ENCODE data around the gene HYI. TPM values are rescaled to one million over a fixed set of nuclear protein-coding genes. Genes with fewer than 3 reads are reported as not detected.

The HYI gene
- total and polyA plus RNA-seq, 7 donors = 40.4 to 104 (median 72.8) TPM

DNA sequence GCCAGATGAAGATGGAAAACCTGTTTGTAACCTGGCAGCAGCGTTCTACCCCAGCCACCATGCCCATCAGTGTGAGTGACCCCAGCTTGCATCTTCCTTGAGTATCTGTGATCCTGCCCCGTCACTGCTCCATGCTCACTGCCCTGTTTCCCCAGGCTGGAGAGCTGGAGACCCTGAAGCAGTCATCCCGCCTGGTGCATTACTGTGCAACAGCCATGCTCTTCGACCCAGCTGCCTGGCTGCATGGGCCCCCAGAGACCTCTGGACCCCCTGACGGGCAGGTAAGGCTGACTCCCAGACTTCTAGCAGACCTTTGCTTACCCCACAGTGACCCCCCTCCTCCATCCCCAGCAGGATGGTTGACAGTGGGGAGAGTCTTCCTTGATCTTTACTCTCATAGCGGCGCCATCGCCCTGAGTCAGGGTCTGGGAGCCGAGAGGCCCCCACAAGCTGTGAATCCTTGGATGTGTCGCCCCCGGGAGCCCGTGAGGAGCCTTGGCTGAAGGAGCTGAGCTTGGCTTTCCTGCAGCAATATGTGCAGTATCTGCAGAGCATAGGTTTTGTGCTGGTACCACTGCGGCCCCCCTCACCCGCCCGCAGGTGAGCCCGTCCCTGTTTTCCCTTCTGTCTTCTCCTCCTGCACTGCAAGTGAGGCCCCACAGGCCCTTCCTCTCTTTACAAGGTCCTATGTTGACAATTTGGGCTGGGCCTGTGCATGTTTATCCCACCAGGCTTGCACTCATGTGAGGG lies 10.4 kb downstream of the HYI start:
- TF ChIP-seq EP300 (IDR thresholded peaks at IDR 0.05) = no peak
- TF ChIP-seq, protein P1, sequence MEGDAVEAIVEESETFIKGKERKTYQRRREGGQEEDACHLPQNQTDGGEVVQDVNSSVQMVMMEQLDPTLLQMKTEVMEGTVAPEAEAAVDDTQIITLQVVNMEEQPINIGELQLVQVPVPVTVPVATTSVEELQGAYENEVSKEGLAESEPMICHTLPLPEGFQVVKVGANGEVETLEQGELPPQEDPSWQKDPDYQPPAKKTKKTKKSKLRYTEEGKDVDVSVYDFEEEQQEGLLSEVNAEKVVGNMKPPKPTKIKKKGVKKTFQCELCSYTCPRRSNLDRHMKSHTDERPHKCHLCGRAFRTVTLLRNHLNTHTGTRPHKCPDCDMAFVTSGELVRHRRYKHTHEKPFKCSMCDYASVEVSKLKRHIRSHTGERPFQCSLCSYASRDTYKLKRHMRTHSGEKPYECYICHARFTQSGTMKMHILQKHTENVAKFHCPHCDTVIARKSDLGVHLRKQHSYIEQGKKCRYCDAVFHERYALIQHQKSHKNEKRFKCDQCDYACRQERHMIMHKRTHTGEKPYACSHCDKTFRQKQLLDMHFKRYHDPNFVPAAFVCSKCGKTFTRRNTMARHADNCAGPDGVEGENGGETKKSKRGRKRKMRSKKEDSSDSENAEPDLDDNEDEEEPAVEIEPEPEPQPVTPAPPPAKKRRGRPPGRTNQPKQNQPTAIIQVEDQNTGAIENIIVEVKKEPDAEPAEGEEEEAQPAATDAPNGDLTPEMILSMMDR (IDR thresholded peaks at IDR 0.05) = no peak
- no peak for TF ChIP-seq POLR2AphosphoS5 (IDR thresholded peaks at IDR 0.05)
- no peak for TF ChIP-seq POLR2A (IDR thresholded peaks at IDR 0.05)
- H3K36me3 ChIP-seq = peaks cover 56 to 100% (median 69%) of the 10 kb centered on the region in 4 donors
- no peak overlapping the region for H3K4me3 ChIP-seq
- no peak overlapping the region for H3K27ac ChIP-seq
- 94 to 95% methylated on average over 16 of the region's 16 CpGs for WGBS, 2 donors
- no peaks in the 10 kb centered on the region for H3K4me1 ChIP-seq
- H3K9me3 ChIP-seq = no peaks in the 10 kb centered on the region
- intact Hi-C loops (cut with DNase I) = no loop called here
- peak; percentile 54 for DNase-seq
- no peaks in the 10 kb centered on the region for H3K27me3 ChIP-seq

DNA sequence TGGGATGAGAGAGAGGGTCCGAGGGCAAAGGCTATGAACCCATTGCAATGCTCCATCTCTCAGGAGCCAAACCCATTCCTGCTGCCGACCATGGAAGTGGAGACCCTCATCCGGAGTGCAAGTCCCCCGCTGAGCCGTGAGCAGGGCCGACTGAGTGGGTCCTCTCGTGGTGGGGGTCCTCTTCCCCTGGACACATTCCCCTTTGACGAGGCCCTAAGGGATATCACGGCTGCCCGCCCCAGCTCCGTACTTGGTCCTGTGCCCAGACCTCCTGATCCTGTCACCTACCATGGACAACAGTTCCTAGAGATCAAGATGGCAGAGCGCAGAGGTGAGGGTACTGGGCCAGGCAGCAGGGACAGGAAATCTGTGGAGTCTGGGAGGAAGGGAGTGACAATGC lies 11.0 kb downstream of the HYI start:
- no peaks in the 10 kb centered on the region for H3K9me3 ChIP-seq
- no peaks in the 10 kb centered on the region for H3K4me1 ChIP-seq
- H3K4me3 ChIP-seq = no peak overlapping the region
- DNase-seq = peak; percentile 59
- H3K27me3 ChIP-seq = no peaks in the 10 kb centered on the region
- WGBS, 2 donors = 93 to 95% methylated on average over 12 of the region's 12 CpGs
- intact Hi-C loops (cut with DNase I) = no loop called here
- TF ChIP-seq POLR2A (IDR thresholded peaks at IDR 0.05) (no peak), POLR2AphosphoS5 (IDR thresholded peaks at IDR 0.05) (no peak), EP300 (IDR thresholded peaks at IDR 0.05) (no peak)
- TF ChIP-seq, protein P1 (IDR thresholded peaks at IDR 0.05) = no peak
- H3K36me3 ChIP-seq = peaks cover 49 to 98% (median 63%) of the 10 kb centered on the region in 4 donors
- H3K27ac ChIP-seq = no peak overlapping the region

DNA sequence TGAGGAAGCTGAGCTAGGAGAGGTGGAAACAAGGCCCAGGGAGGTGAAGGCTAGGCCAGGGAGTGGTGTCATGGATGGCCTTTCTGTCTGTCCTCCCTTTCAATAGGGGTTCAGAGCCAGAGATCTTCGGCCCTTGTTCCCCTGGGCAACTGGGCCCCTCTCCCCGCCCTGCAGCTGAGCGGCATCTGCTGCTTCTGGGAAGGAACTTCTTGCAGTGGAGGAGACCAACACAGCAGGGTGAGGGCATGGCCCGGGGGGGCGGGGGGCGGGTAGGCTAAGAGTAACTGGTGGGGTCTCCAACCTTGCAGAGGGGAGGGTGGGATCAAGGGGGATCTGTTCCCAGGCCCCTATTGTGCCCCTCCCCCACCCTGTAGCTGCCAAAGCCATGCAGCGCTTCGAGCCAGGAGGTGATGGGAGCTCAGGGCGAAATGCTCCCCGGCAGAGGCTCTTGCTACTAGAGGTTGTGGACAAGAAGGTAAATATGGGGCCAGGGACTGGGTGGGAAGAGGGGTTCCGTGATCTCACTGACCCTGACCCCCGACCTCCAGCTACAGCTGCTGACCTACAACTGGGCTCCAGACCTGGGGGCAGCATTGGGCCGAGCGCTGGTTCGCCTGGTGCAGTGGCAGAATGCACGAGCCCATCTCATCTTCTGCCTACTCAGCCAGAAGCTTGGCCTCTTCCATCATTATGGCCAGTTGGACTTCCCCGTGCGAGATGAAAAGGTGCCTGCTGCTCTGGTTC lies 11.7 kb downstream of the HYI start:
- intact Hi-C loops (cut with DNase I) = no loop called here
- no peak for TF ChIP-seq POLR2A (IDR thresholded peaks at IDR 0.05)
- TF ChIP-seq, protein P1 (IDR thresholded peaks at IDR 0.05) = no peak
- no peak for TF ChIP-seq EP300 (IDR thresholded peaks at IDR 0.05)
- TF ChIP-seq POLR2AphosphoS5 (IDR thresholded peaks at IDR 0.05) = no peak
- no peaks in the 10 kb centered on the region for H3K27me3 ChIP-seq
- no peaks in the 10 kb centered on the region for H3K4me1 ChIP-seq
- no peak overlapping the region for H3K4me3 ChIP-seq
- H3K36me3 ChIP-seq = peaks cover 43 to 98% (median 56%) of the 10 kb centered on the region in 4 donors
- H3K9me3 ChIP-seq = no peaks in the 10 kb centered on the region
- no peak overlapping the region for H3K27ac ChIP-seq
- WGBS, 2 donors = 94% methylated on average over 18 of the region's 18 CpGs
- peak; percentile 55 for DNase-seq

DNA sequence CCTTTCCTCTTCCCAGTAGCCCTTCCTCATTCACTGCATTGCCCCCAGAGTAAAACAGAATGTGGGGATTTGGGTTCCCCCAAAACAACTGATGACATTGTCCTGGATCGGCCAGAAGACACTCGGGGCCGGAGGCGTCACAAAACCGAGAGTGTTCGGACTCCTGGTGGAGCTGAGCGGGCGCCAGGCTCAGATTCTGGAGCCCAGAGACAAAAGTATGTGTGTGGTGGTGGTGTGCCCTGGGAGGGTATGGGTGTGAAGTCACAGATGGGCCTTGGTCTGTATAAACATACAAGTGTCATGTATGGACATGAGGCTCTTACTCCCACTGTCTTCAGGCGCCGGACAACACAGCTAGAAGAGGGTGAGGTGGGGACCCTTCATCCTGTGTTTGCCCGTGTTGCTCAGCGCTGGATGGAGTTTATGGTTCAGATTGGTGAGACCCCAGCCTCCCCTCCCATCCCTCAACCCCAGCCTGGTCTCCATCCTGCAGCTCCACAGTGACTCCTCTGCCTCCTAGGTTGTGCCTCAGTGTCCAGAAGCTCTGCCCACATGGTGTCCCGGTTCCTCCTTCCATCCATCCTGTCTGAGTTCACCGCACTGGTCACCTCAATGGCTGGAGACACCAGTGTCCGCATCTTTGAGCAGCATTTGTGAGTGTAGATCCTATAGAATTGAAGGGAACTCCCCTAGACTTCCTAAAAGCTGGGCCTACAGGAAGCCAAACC lies 12.4 kb downstream of the HYI start:
- peak; percentile 54 for DNase-seq
- peaks cover 36 to 94% (median 49%) of the 10 kb centered on the region in 4 donors for H3K36me3 ChIP-seq
- no peak overlapping the region for H3K27ac ChIP-seq
- no peaks in the 10 kb centered on the region for H3K9me3 ChIP-seq
- H3K4me3 ChIP-seq = no peak overlapping the region
- H3K27me3 ChIP-seq = no peaks in the 10 kb centered on the region
- TF ChIP-seq POLR2AphosphoS5 (IDR thresholded peaks at IDR 0.05) = peak in 1 of 4 donors; percentile 7
- TF ChIP-seq POLR2A (IDR thresholded peaks at IDR 0.05) = no peak
- intact Hi-C loops (cut with DNase I) = no loop called here
- 96% methylated on average over 15 of the region's 15 CpGs for WGBS, 2 donors
- peaks cover 0 to 5% (median under 1%) of the 10 kb centered on the region in 4 donors for H3K4me1 ChIP-seq

DNA sequence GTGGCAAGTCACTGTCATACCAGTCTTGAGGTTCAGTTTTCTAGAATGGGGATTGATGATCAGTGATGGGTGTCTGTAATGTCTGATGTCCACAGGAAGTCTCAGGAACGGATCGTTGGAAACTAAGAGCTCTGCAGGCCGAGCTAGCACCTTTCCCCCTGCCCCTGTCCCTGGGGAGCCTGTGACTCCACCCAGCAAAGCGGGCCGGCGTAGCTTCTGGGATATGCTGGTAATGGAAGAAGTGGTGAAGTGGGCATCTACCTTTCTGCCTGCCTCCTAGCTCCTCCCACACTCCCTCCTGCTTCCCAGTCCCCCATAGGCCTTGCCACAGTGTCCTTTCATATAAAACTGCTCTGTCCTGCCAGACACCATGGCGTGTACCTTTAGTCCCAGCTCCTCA lies 13.4 kb downstream of the HYI start:
- DNase-seq = no peak
- intact Hi-C loops (cut with DNase I) = no loop called here
- no peaks in the 10 kb centered on the region for H3K27me3 ChIP-seq
- peaks cover 27 to 84% (median 41%) of the 10 kb centered on the region in 4 donors for H3K36me3 ChIP-seq
- H3K9me3 ChIP-seq = no peaks in the 10 kb centered on the region
- peaks cover 0 to 15% (median 7%) of the 10 kb centered on the region in 4 donors for H3K4me1 ChIP-seq
- H3K27ac ChIP-seq = no peak overlapping the region
- no peak overlapping the region for H3K4me3 ChIP-seq
- TF ChIP-seq POLR2A (IDR thresholded peaks at IDR 0.05) = no peak
- TF ChIP-seq POLR2AphosphoS5 (IDR thresholded peaks at IDR 0.05) = no peak
- TF ChIP-seq EP300 (IDR thresholded peaks at IDR 0.05) = no peak
- TF ChIP-seq, protein P1 (IDR thresholded peaks at IDR 0.05) = no peak
- WGBS, 2 donors = 94% methylated on average over 7 of the region's 7 CpGs
